ENCODE data around the gene CHST4. TPM values are rescaled to one million over a fixed set of nuclear protein-coding genes. Genes with fewer than 3 reads are reported as not detected.

The CHST4 gene
- total and polyA plus RNA-seq, 9 of the 15 experiments (the other 6 are each of a cell fraction or from before 2014, with no cell fraction given), result 0.07 TPM; not detected in 8

- TF ChIP-seq REST (IDR thresholded peaks at IDR 0.05; ENCODE audit: borderline replicate concordance) (peak; percentile 79; the same call in 1 of the 2 replicates), REST (CRISPR knock-in tag; IDR thresholded peaks at IDR 0.05; ENCODE audit: low read depth) (no peak), THAP7 (CRISPR knock-in tag; IDR thresholded peaks at IDR 0.05) (no peak), RAD21 (CRISPR knock-in tag; conservative IDR thresholded peaks at IDR 0.05 in 1 of 2, IDR thresholded peaks at IDR 0.05 in 1 of 2) (peak; percentile 87 to 92), MAX (CRISPR knock-in tag; IDR thresholded peaks at IDR 0.05) (no peak), ILK (tag; IDR thresholded peaks at IDR 0.05; ENCODE audit: borderline replicate concordance, low read depth) (no peak), RBM22 (IDR thresholded peaks at IDR 0.05; ENCODE audit: low read depth, low read length, poor library complexity, severe bottlenecking) (no peak), ZSCAN29 (IDR thresholded peaks at IDR 0.05) (no peak), TCF7 (IDR thresholded peaks at IDR 0.05; ENCODE audit: borderline replicate concordance) (no peak), FOXJ2 (tag; IDR thresholded peaks at IDR 0.05) (no peak), POLR2B (IDR thresholded peaks at IDR 0.05; ENCODE audit: low read depth, partially characterized antibody) (no peak), ELF1 (tag; IDR thresholded peaks at IDR 0.05) (no peak), ZKSCAN8 (CRISPR knock-in tag; IDR thresholded peaks at IDR 0.05) (no peak), ARID3A (IDR thresholded peaks at IDR 0.05; ENCODE audit: borderline replicate concordance, low read depth, low read length) (no peak), ZNF316 (IDR thresholded peaks at IDR 0.05) (0 out of 2 replicates have a peak, but pooled peaks have one; percentile 17), GABPB1 (CRISPR knock-in tag; IDR thresholded peaks at IDR 0.05) (no peak)
- TF ChIP-seq, protein P1, sequence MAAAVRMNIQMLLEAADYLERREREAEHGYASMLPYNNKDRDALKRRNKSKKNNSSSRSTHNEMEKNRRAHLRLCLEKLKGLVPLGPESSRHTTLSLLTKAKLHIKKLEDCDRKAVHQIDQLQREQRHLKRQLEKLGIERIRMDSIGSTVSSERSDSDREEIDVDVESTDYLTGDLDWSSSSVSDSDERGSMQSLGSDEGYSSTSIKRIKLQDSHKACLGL (CRISPR knock-in tag; IDR thresholded peaks at IDR 0.05; ENCODE audit: borderline replicate concordance, poor library complexity, severe bottlenecking), result no peak
These were observed 26.4 kb upstream of the CHST4 start (continued) for GRCh38 chr16:71499775-71500364.

Data from K562 (cell line).